H9 (cell line): ENCODE data around the gene SPX. TPM values are rescaled to one million over a fixed set of nuclear protein-coding genes. Genes with fewer than 3 reads are reported as not detected.

ENCODE experiments used
- DNase-seq: peaks from one replicate; pipeline ENCODE4 v3.0.0-alpha.2; 2017
- H2AFZ ChIP-seq: one replicate; pipeline ENCODE4 v1.6.1; 2013; ENCODE audit warnings: mild to moderate bottlenecking, low read length, control low read depth, moderate library complexity
- H2AK5ac ChIP-seq: 2 replicates; pipeline ENCODE4 v1.6.1; 2013; ENCODE audit warnings: low read length, control low read depth, mixed read lengths; ENCODE audit not compliant: insufficient read length
- H2BK120ac ChIP-seq: one replicate; pipeline ENCODE4 v1.6.1; 2013; ENCODE audit warnings: low read depth, mild to moderate bottlenecking, low read length, control low read depth, inconsistent platforms; ENCODE audit not compliant: poor library complexity, severe bottlenecking
- H2BK12ac ChIP-seq: 2 replicates; pipeline ENCODE4 v1.6.1; 2013; ENCODE audit warnings: low read length, control low read depth, mixed read lengths, low read depth; ENCODE audit not compliant: insufficient read length
- H2BK15ac ChIP-seq: 2 replicates; pipeline ENCODE4 v1.6.1; 2013; ENCODE audit warnings: low read depth, low read length, control low read depth
- H2BK20ac ChIP-seq: one replicate; pipeline ENCODE4 v1.6.1; 2013; ENCODE audit warnings: low read depth, mild to moderate bottlenecking, low read length, control low read depth, inconsistent platforms; ENCODE audit not compliant: poor library complexity, severe bottlenecking
- H2BK5ac ChIP-seq: 2 replicates; pipeline ENCODE4 v1.6.1; 2013; ENCODE audit warnings: low read length, control low read depth, mixed read lengths; ENCODE audit not compliant: insufficient read length
- H3K14ac ChIP-seq: 2 replicates; pipeline ENCODE4 v1.6.1; 2013; ENCODE audit warnings: low read length, control low read depth; ENCODE audit not compliant: insufficient read depth
- H3K18ac ChIP-seq: 2 replicates; pipeline ENCODE4 v1.6.1; 2013; ENCODE audit warnings: low read depth, mild to moderate bottlenecking, mixed read lengths, low read length, control low read depth; ENCODE audit not compliant: insufficient read length
- H3K23ac ChIP-seq: 2 replicates; pipeline ENCODE4 v1.6.1; 2013; ENCODE audit warnings: low read length, control low read depth, mixed read lengths, low read depth; ENCODE audit not compliant: insufficient read length
- H3K23me2 ChIP-seq: 2 replicates; pipeline ENCODE4 v1.6.1; 2013; ENCODE audit warnings: low read depth, mild to moderate bottlenecking, mixed read lengths, low read length, control low read depth; ENCODE audit not compliant: insufficient read length, poor library complexity, severe bottlenecking
- H3K27ac ChIP-seq: 2 replicates; pipeline ENCODE4 v1.5.1; 2013; ENCODE audit warnings: low read length, control low read depth, mixed read lengths, low read depth; ENCODE audit not compliant: insufficient read length
- H3K27me3 ChIP-seq: 2 replicates; pipeline ENCODE4 v1.6.1; 2013; ENCODE audit warnings: low read length, control low read depth, inconsistent platforms; ENCODE audit not compliant: insufficient read depth
- H3K4ac ChIP-seq: 2 replicates; pipeline ENCODE4 v1.6.1; 2013; ENCODE audit warnings: low read depth, mild to moderate bottlenecking, control low read depth, inconsistent platforms, low read length, moderate library complexity
- H3K4me1 ChIP-seq: 2 replicates; pipeline ENCODE4 v1.6.1; 2013; ENCODE audit warnings: low read length, control low read depth, inconsistent platforms; ENCODE audit not compliant: insufficient read depth
- H3K4me2 ChIP-seq: 2 replicates; pipeline ENCODE4 v1.6.1; 2013; ENCODE audit warnings: low read length, control low read depth, mixed read lengths; ENCODE audit not compliant: insufficient read length, insufficient read depth
- H3K56ac ChIP-seq: 2 replicates; pipeline ENCODE4 v1.6.1; 2013; ENCODE audit warnings: low read depth, mild to moderate bottlenecking, mixed read lengths, low read length, control low read depth; ENCODE audit not compliant: insufficient read length
- H3K79me1 ChIP-seq: 2 replicates; pipeline ENCODE4 v1.6.1; 2013; ENCODE audit warnings: low read depth, mild to moderate bottlenecking, moderate library complexity, low read length, control low read depth, inconsistent platforms; ENCODE audit not compliant: insufficient read depth, poor library complexity, severe bottlenecking
- H3K79me2 ChIP-seq: 2 replicates; pipeline ENCODE4 v1.6.1; 2013; ENCODE audit warnings: low read length, control low read depth, inconsistent platforms; ENCODE audit not compliant: insufficient read depth
- H3K9ac ChIP-seq: 2 replicates; pipeline ENCODE4 v1.6.1; 2013; ENCODE audit warnings: low read length, control low read depth, mixed read lengths; ENCODE audit not compliant: insufficient read length; ENCODE audit errors: extremely low read depth
- H3K9me3 ChIP-seq: one replicate; pipeline ENCODE4 v1.6.1; 2013; ENCODE audit warnings: low read depth, low read length, inconsistent platforms; ENCODE audit not compliant: control insufficient read depth
- H3T11ph ChIP-seq: one replicate; pipeline ENCODE4 v1.6.1; 2013; ENCODE audit warnings: mild to moderate bottlenecking, low read length, control low read depth, inconsistent platforms
- H4K20me1 ChIP-seq: one replicate; pipeline ENCODE4 v1.6.1; 2013; ENCODE audit not compliant: control insufficient read depth, insufficient read length, insufficient read depth
- H4K5ac ChIP-seq: 2 replicates; pipeline ENCODE4 v1.6.1; 2013; ENCODE audit warnings: low read depth, mild to moderate bottlenecking, mixed read lengths, low read length, control low read depth; ENCODE audit not compliant: insufficient read length
- H4K8ac ChIP-seq: replicated peaks from 2 replicates; pipeline ENCODE4 v1.6.1; 2013; ENCODE audit warnings: low read length, control low read depth, mixed read lengths, low read depth; ENCODE audit not compliant: insufficient read length
- H4K91ac ChIP-seq: 2 replicates; pipeline ENCODE4 v1.6.1; 2013; ENCODE audit warnings: low read depth, mild to moderate bottlenecking, moderate library complexity, mixed read lengths, low read length, control low read depth; ENCODE audit not compliant: insufficient read length
- H3K27ac Mint-ChIP-seq, 3 experiments: 2 replicates in 2 of 3; 3 replicates in 1 of 3; pipeline ENCODE4 v1.8.0; 2020 to 2021; ENCODE audit warnings: mixed read lengths in 3 of 3, mild to moderate bottlenecking in 1 of 3, moderate library complexity in 1 of 3
- H3K27me3 Mint-ChIP-seq: 2 replicates; pipeline ENCODE4 v1.8.0; 2021; ENCODE audit warnings: low read depth, mild to moderate bottlenecking, moderate library complexity, mixed read lengths
- H3K36me3 Mint-ChIP-seq, 3 experiments: 2 replicates in 2 of 3; 3 replicates in 1 of 3; pipeline ENCODE4 v1.8.0; 2020 to 2021; ENCODE audit warnings: low read depth in 3 of 3, mixed read lengths in 3 of 3; ENCODE audit not compliant: insufficient read depth in 1 of 3
- H3K4me1 Mint-ChIP-seq, 2 experiments: 2 replicates each; pipeline ENCODE4 v1.8.0; 2020; ENCODE audit warnings: mixed read lengths in 2 of 2
- H3K4me3 Mint-ChIP-seq, 2 experiments: 2 replicates in 1 of 2; 3 replicates in 1 of 2; pipeline ENCODE4 v1.8.0; 2020 to 2021; ENCODE audit warnings: mild to moderate bottlenecking in 2 of 2, mixed read lengths in 2 of 2, moderate library complexity in 1 of 2
- H3K9me3 Mint-ChIP-seq, 2 experiments: 2 replicates in 1 of 2; 3 replicates in 1 of 2; pipeline ENCODE4 v1.8.0; 2020; ENCODE audit warnings: mild to moderate bottlenecking in 2 of 2, mixed read lengths in 2 of 2, moderate library complexity in 1 of 2
- WGBS: extraction: QIAGEN DNeasy Blood & Tissue Kit; methylation state at CpG from one replicate; pipeline ENCODE4 v1.1.7; 2013; ENCODE audit warnings: missing lambda C conversion rate, low lambda C conversion rate, mixed read lengths; ENCODE audit not compliant: insufficient read length; ENCODE audit errors: extremely low coverage; 5-methylcytosine and 5-hydroxymethylcytosine counted together
- total RNA-seq: library from RNA; stranded (reverse); gene quantifications from 2 replicates; pipeline ENCODE4 v1.2.1, GENCODE V29; 2021
- TF ChIP-seq, protein P1 (sequence below): fragments of 200-600 bp; sonication (generic); conservative IDR thresholded peaks from 3 replicates; pipeline ENCODE4 v1.8.0; 2021; ENCODE audit warnings: antibody characterized with exemption, mild to moderate bottlenecking

The SPX gene
- total RNA-seq, 1 experiment from 2014 or later = 0.35 TPM

GRCh38 chr12:21546716-21547115, 20.6 kb downstream of the SPX start:
- no peak overlapping the region for H3K23ac ChIP-seq
- H2BK120ac ChIP-seq = no peak overlapping the region
- no peak overlapping the region for H2BK5ac ChIP-seq
- WGBS = no CpG with 5 or more reads among the region's 1 CpG
- no peaks in the 10 kb centered on the region for H3K23me2 ChIP-seq
- H3K36me3 Mint-ChIP-seq = no peaks in the 10 kb centered on the region
- H2BK12ac ChIP-seq = no peak overlapping the region
- no peak for DNase-seq
- H4K91ac ChIP-seq = no peak overlapping the region
- H3K56ac ChIP-seq = no peak overlapping the region
- H3K79me1 ChIP-seq = no peaks in the 10 kb centered on the region
- H3K18ac ChIP-seq = no peak overlapping the region
- H2AFZ ChIP-seq = no peak overlapping the region
- no peak overlapping the region for H3K27ac Mint-ChIP-seq
- no peak overlapping the region for H3T11ph ChIP-seq
- H3K9ac ChIP-seq = no peak overlapping the region
- H2AK5ac ChIP-seq = no peak overlapping the region
- no peaks in the 10 kb centered on the region for H3K79me2 ChIP-seq
- no peak overlapping the region for H3K4me3 Mint-ChIP-seq
- no peaks in the 10 kb centered on the region for H3K4me1 ChIP-seq
- H4K20me1 ChIP-seq = no peaks in the 10 kb centered on the region
- H3K4me2 ChIP-seq = no peak overlapping the region
- H4K5ac ChIP-seq = no peak overlapping the region
- no peak overlapping the region for H3K27ac ChIP-seq
- H2BK15ac ChIP-seq = no peak overlapping the region
- no peaks in the 10 kb centered on the region for H3K9me3 Mint-ChIP-seq
- no peaks in the 10 kb centered on the region for H3K27me3 ChIP-seq
- H2BK20ac ChIP-seq = no peak overlapping the region
- H3K9me3 ChIP-seq = no peaks in the 10 kb centered on the region
- peaks cover 2% of the 10 kb centered on the region for H3K27me3 Mint-ChIP-seq
- 0 out of 4 replicates have a peak, but pooled peaks cover 0 to 2% of the 10 kb centered on the region in 2 experiments for H3K4me1 Mint-ChIP-seq
- TF ChIP-seq, protein P1, sequence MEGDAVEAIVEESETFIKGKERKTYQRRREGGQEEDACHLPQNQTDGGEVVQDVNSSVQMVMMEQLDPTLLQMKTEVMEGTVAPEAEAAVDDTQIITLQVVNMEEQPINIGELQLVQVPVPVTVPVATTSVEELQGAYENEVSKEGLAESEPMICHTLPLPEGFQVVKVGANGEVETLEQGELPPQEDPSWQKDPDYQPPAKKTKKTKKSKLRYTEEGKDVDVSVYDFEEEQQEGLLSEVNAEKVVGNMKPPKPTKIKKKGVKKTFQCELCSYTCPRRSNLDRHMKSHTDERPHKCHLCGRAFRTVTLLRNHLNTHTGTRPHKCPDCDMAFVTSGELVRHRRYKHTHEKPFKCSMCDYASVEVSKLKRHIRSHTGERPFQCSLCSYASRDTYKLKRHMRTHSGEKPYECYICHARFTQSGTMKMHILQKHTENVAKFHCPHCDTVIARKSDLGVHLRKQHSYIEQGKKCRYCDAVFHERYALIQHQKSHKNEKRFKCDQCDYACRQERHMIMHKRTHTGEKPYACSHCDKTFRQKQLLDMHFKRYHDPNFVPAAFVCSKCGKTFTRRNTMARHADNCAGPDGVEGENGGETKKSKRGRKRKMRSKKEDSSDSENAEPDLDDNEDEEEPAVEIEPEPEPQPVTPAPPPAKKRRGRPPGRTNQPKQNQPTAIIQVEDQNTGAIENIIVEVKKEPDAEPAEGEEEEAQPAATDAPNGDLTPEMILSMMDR = no peak
- no peak overlapping the region for H3K4ac ChIP-seq
- no peak overlapping the region for H3K14ac ChIP-seq
- H4K8ac ChIP-seq = no peak overlapping the region
